ENCODE measurements around the gene AHCYL1.
A peak's percentile ranks its signal among the peaks of the same experiment; 100 is the strongest.

The AHCYL1 gene

GRCh38 chr1:109977225-109977624, 7.3 kb upstream of the AHCYL1 start:
- DNase-seq = no peak

GRCh38 chr1:109977657-109978378, 6.7 kb upstream of the AHCYL1 start:
- DNase-seq = no peak

- peak; percentile 32 for DNase-seq
These were observed 5.6 kb upstream of the AHCYL1 start for GRCh38 chr1:109978761-109979488.

GRCh38 chr1:109979489-109980091, 5.0 kb upstream of the AHCYL1 start:
- DNase-seq = peak; percentile 32

- peak; percentile 86 for DNase-seq
These were observed 4.1 kb upstream of the AHCYL1 start for GRCh38 chr1:109980324-109981003.

GRCh38 chr1:109981004-109981335, 3.6 kb upstream of the AHCYL1 start:
- no peak for DNase-seq

GRCh38 chr1:109983380-109984189, 980 bp upstream of the AHCYL1 start:
- peak; percentile 37 for DNase-seq

- DNase-seq = no peak
These were observed 442 bp upstream of the AHCYL1 start for GRCh38 chr1:109984190-109984455.

- DNase-seq = peak; percentile 64
These were observed 885 bp downstream of the AHCYL1 start for GRCh38 chr1:109985247-109986053.

GRCh38 chr1:109986054-109986444, 1.5 kb downstream of the AHCYL1 start:
- no peak for DNase-seq

- DNase-seq = no peak
These were observed 3.9 kb downstream of the AHCYL1 start for GRCh38 chr1:109988349-109988914.

- DNase-seq = no peak
These were observed 5.1 kb downstream of the AHCYL1 start for GRCh38 chr1:109989506-109990301.

GRCh38 chr1:109990302-109990653, 5.7 kb downstream of the AHCYL1 start:
- DNase-seq = no peak

- no peak for DNase-seq
These were observed 6.9 kb downstream of the AHCYL1 start for GRCh38 chr1:109991400-109991925.

GRCh38 chr1:109993885-109994284, 9.3 kb downstream of the AHCYL1 start:
- DNase-seq = no peak

GRCh38 chr1:109994654-109995053, 10.1 kb downstream of the AHCYL1 start:
- DNase-seq = no peak

- no peak for DNase-seq
These were observed 11.0 kb downstream of the AHCYL1 start for GRCh38 chr1:109995536-109995935.

GRCh38 chr1:109996476-109996875, 11.9 kb downstream of the AHCYL1 start:
- no peak for DNase-seq

- DNase-seq = no peak
These were observed 12.8 kb downstream of the AHCYL1 start for GRCh38 chr1:109997204-109997866.

- peak; percentile 8 for DNase-seq
These were observed 13.3 kb downstream of the AHCYL1 start for GRCh38 chr1:109997867-109998229.
